ENCODE results near the gene TMEM132D. TPM values are rescaled to one million over a fixed set of nuclear protein-coding genes. Genes with fewer than 3 reads are reported as not detected.

TMEM132D gene
- total and polyA plus RNA-seq, 2 experiments from 2014 or later = not detected

DNA sequence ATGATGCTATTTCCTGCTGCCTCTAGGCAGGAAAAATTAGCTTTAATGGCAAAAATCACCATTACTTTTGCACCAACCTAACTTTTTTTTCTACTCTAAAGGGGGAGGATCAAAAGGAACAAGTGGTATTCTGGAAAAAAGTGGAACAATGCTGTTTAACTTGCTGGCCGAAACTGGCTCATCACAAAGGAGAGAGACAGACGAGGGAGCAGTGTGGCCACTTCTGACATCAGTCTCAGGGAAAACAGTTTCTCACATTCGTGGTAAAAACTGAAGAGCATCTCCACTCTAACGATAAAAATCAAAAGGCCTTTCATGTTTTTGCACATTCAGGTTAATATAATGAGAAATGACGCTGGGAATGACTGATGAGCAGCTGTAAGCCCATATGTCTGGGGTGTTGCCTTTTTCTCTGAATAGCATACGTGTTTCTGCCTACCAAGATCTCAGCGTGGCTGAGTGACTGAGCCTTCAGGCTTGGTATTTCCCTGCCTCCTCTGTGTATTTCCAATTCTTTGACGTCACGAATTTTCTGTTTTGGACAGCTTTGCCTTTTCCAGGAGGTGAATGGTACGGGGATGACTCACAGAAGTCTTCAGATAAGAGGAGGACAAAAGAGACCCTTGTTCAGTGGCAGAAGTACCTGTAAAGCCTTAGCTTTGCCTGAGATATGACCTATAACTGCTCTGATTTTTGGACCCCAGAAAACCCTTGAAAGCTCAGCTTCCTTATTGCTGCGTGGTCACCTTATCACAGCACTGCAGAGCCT is 691.8 kb downstream of the TMEM132D start:
- peaks cover 6% of the 10 kb centered on the region for H3K9me3 ChIP-seq (ENCODE audit: low read depth)
- in situ Hi-C loops (cut with MboI) = no loop called here
- 3 to 5% methylated on average over 11 of the region's 11 CpGs for WGBS, 2 experiments (ENCODE audit: low coverage in 1 of 2, low lambda C conversion rate in 2 of 2, missing lambda C conversion rate in 2 of 2)

DNA sequence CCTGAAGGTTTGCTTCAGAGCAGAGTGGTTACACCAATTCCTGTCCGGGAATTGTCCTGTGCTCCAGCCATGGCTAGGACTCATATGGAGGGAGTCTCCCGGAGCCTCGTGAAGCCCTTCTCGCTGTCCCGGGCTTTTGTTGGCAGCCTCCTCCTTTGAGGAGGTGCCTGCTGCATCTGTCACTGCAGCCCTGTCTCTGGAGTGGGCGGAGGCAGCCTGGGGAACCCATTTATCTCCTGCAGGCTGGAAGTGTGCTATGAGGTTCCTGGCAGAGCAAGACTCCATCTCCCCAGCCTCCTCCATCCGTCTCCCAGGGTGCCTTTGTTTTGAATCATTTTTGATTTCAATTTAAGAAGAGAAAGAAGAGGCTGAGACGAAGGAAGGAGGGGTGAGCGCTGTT is 695.3 kb downstream of the TMEM132D start:
- no peak overlapping the region for H3K27ac ChIP-seq
- in situ Hi-C loops (cut with MboI) = no loop called here
- no peak for DNase-seq
- no peak overlapping the region for H2AFZ ChIP-seq
- no peaks in the 10 kb centered on the region for H3K4me1 ChIP-seq (ENCODE audit: insufficient read depth)
- H4K20me1 ChIP-seq (ENCODE audit: insufficient read depth) = no peaks in the 10 kb centered on the region
- no peaks in the 10 kb centered on the region for H3K27me3 ChIP-seq (replicated peaks; ENCODE audit: insufficient read depth)
- H3K4me2 ChIP-seq (ENCODE audit: unreplicated experiment) = no peak overlapping the region
- no peaks in the 10 kb centered on the region for H3K9me2 ChIP-seq (ENCODE audit: insufficient read depth)
- H3K4me3 ChIP-seq = no peak overlapping the region
- no peaks in the 10 kb centered on the region for H3K36me3 ChIP-seq (ENCODE audit: low read depth)
- WGBS, 2 experiments (ENCODE audit: low coverage in 1 of 2, low lambda C conversion rate in 2 of 2, missing lambda C conversion rate in 2 of 2) = 6 to 16% methylated on average over 9 of the region's 9 CpGs
- H3K9ac ChIP-seq = no peak overlapping the region
- no peaks in the 10 kb centered on the region for H3F3A ChIP-seq (ENCODE audit: insufficient read depth)
- no peak for TF ChIP-seq EZH2phosphoT487 (IDR thresholded peaks at IDR 0.05; ENCODE audit: insufficient read depth, low read depth)
- no peak for TF ChIP-seq EZH2 (IDR thresholded peaks at IDR 0.05; ENCODE audit: insufficient read depth, poor library complexity, severe bottlenecking)
- no peaks in the 10 kb centered on the region for H3K9me3 ChIP-seq (ENCODE audit: low read depth)
- H3K79me2 ChIP-seq (ENCODE audit: insufficient read depth) = no peaks in the 10 kb centered on the region

More for the DNA sequence above, 691.8 kb downstream of the TMEM132D start:
- no peak overlapping the region for H3K27ac ChIP-seq
- no peaks in the 10 kb centered on the region for H4K20me1 ChIP-seq (ENCODE audit: insufficient read depth)
- H3K36me3 ChIP-seq (ENCODE audit: low read depth) = no peaks in the 10 kb centered on the region
- TF ChIP-seq EZH2 (IDR thresholded peaks at IDR 0.05; ENCODE audit: insufficient read depth, poor library complexity, severe bottlenecking) (no peak), EZH2phosphoT487 (IDR thresholded peaks at IDR 0.05; ENCODE audit: insufficient read depth, low read depth) (no peak)
- no peaks in the 10 kb centered on the region for H3K9me2 ChIP-seq (ENCODE audit: insufficient read depth)
- no peaks in the 10 kb centered on the region for H3K79me2 ChIP-seq (ENCODE audit: insufficient read depth)
- H3K4me3 ChIP-seq = no peak overlapping the region
- no peak overlapping the region for H3K4me2 ChIP-seq (ENCODE audit: unreplicated experiment)
- H2AFZ ChIP-seq = no peak overlapping the region
- H3K27me3 ChIP-seq (replicated peaks; ENCODE audit: insufficient read depth) = no peaks in the 10 kb centered on the region
- no peaks in the 10 kb centered on the region for H3F3A ChIP-seq (ENCODE audit: insufficient read depth)
- H3K4me1 ChIP-seq (ENCODE audit: insufficient read depth) = no peaks in the 10 kb centered on the region
- no peak for DNase-seq
- H3K9ac ChIP-seq = no peak overlapping the region

DNA sequence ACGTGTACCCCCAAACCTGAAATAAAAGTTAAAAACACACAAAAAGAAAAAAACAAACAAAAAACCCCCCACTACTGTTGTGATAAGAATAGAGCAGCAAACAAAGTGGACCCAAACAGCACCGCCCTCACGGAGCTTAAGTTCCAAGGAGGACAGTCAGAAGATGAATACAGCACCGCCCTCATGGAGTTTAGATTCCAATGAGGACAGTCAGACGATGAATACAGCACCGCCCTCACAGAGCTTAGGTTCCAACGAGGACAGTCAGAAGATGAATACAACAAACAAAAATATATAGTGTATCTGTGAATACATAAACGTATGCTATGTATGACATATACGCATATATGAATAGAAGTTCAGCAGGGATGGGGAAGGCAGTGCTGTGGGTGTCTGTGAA is 696.7 kb downstream of the TMEM132D start:
- no peaks in the 10 kb centered on the region for H3K9me3 ChIP-seq (ENCODE audit: low read depth)
- H3K79me2 ChIP-seq (ENCODE audit: insufficient read depth) = no peaks in the 10 kb centered on the region
- no peaks in the 10 kb centered on the region for H3K36me3 ChIP-seq (ENCODE audit: low read depth)
- no peak overlapping the region for H3K4me2 ChIP-seq (ENCODE audit: unreplicated experiment)
- no peak overlapping the region for H3K27ac ChIP-seq
- in situ Hi-C loops (cut with MboI) = no loop called here
- no peak overlapping the region for H3K9ac ChIP-seq
- H3K27me3 ChIP-seq (replicated peaks; ENCODE audit: insufficient read depth) = no peaks in the 10 kb centered on the region
- no peak for DNase-seq
- H2AFZ ChIP-seq = no peak overlapping the region
- TF ChIP-seq EZH2 (IDR thresholded peaks at IDR 0.05; ENCODE audit: insufficient read depth, poor library complexity, severe bottlenecking) = no peak
- TF ChIP-seq EZH2phosphoT487 (IDR thresholded peaks at IDR 0.05; ENCODE audit: insufficient read depth, low read depth) = no peak
- WGBS, 2 experiments (ENCODE audit: low coverage in 1 of 2, low lambda C conversion rate in 2 of 2, missing lambda C conversion rate in 2 of 2) = 42 to 43% methylated on average over 9 of the region's 9 CpGs
- no peaks in the 10 kb centered on the region for H3F3A ChIP-seq (ENCODE audit: insufficient read depth)
- no peaks in the 10 kb centered on the region for H3K4me1 ChIP-seq (ENCODE audit: insufficient read depth)
- H3K4me3 ChIP-seq = no peak overlapping the region
- no peaks in the 10 kb centered on the region for H4K20me1 ChIP-seq (ENCODE audit: insufficient read depth)
- no peaks in the 10 kb centered on the region for H3K9me2 ChIP-seq (ENCODE audit: insufficient read depth)

DNA sequence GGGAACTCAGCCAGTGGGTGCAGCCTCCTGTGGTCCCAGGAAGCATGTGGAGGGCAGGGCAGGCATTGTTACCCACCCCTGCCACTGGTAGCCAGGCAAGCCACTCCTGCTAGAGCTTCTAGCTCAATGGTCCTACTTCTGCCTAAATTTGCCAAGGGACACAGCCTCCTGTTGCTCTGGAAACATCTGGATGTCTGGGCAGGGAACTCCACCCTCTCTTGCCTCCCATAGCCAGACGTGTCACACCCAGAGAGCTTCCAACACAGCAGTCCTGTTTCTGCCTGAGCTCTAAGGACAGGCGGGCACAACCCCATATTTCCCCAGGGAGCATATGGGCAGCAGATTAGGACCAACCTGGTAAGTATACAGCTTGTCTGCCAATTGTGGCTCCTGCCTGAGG is 700.4 kb downstream of the TMEM132D start:
- H3F3A ChIP-seq (ENCODE audit: insufficient read depth) = no peaks in the 10 kb centered on the region
- TF ChIP-seq EZH2phosphoT487 (IDR thresholded peaks at IDR 0.05; ENCODE audit: insufficient read depth, low read depth) = no peak
- no peak for TF ChIP-seq EZH2 (IDR thresholded peaks at IDR 0.05; ENCODE audit: insufficient read depth, poor library complexity, severe bottlenecking)
- no peaks in the 10 kb centered on the region for H3K79me2 ChIP-seq (ENCODE audit: insufficient read depth)
- WGBS, 2 experiments (ENCODE audit: low coverage in 1 of 2, low lambda C conversion rate in 2 of 2, missing lambda C conversion rate in 2 of 2) = 7 to 13% methylated on average over 2 of the region's 2 CpGs
- no peak overlapping the region for H2AFZ ChIP-seq
- H3K4me3 ChIP-seq = no peak overlapping the region
- no peaks in the 10 kb centered on the region for H3K9me2 ChIP-seq (ENCODE audit: insufficient read depth)
- H4K20me1 ChIP-seq (ENCODE audit: insufficient read depth) = no peaks in the 10 kb centered on the region
- no peak overlapping the region for H3K4me2 ChIP-seq (ENCODE audit: unreplicated experiment)
- H3K27me3 ChIP-seq (replicated peaks; ENCODE audit: insufficient read depth) = no peaks in the 10 kb centered on the region
- H3K36me3 ChIP-seq (ENCODE audit: low read depth) = no peaks in the 10 kb centered on the region
- no peaks in the 10 kb centered on the region for H3K4me1 ChIP-seq (ENCODE audit: insufficient read depth)
- in situ Hi-C loops (cut with MboI) = no loop called here
- no peak overlapping the region for H3K27ac ChIP-seq
- H3K9ac ChIP-seq = no peak overlapping the region
- H3K9me3 ChIP-seq (ENCODE audit: low read depth) = no peaks in the 10 kb centered on the region
- DNase-seq = no peak

Measured in GM23248 (cell line).